DMS79 (cell line): ENCODE results near the gene RELCH.

ENCODE experiments used
- DNase-seq: peaks from one replicate; lab custom pipeline; 2025; lab: John Stamatoyannopoulos, UW

The RELCH gene

GRCh38 chr18:62338446-62339105 lies 151.5 kb downstream of the RELCH start:
- DNase-seq: no peak

GRCh38 chr18:62339106-62339988 lies 152.3 kb downstream of the RELCH start:
- no peak for DNase-seq

- no peak for DNase-seq
These were observed 153.9 kb downstream of the RELCH start for GRCh38 chr18:62340996-62341395.

- DNase-seq: no peak
These were observed 154.4 kb downstream of the RELCH start for GRCh38 chr18:62341473-62341872.

- DNase-seq: no peak
These were observed 155.8 kb downstream of the RELCH start for GRCh38 chr18:62342884-62343283.

GRCh38 chr18:62343316-62343715 lies 156.3 kb downstream of the RELCH start:
- DNase-seq: no peak

- DNase-seq: no peak
These were observed 158.9 kb downstream of the RELCH start for GRCh38 chr18:62345909-62346308.

- DNase-seq: no peak
These were observed 159.5 kb downstream of the RELCH start for GRCh38 chr18:62346333-62347088.

GRCh38 chr18:62347089-62347506 lies 160.0 kb downstream of the RELCH start:
- DNase-seq: no peak

- DNase-seq: no peak
These were observed 161.4 kb downstream of the RELCH start for GRCh38 chr18:62348474-62348873.

GRCh38 chr18:62353170-62353569 lies 166.1 kb downstream of the RELCH start:
- DNase-seq: no peak

- no peak for DNase-seq
These were observed 167.1 kb downstream of the RELCH start for GRCh38 chr18:62354151-62354550.

- no peak for DNase-seq
These were observed 170.1 kb downstream of the RELCH start for GRCh38 chr18:62357079-62357719.
